HEK293 (cell line): Measurements from ENCODE around the gene PHKG2.

ENCODE experiments used
- AEBP2 ChIP-seq: fragments of 450-650 bp; formaldehyde crosslinking; IDR thresholded peaks from 2 replicates; pipeline ENCODE4 v1.5.1; 2016; ENCODE audit warnings: missing biosample characterization, missing genetic modification characterization, borderline replicate concordance
- BCL11A ChIP-seq: fragments of 450-650 bp; formaldehyde crosslinking; IDR thresholded peaks from 2 replicates; pipeline ENCODE4 v1.5.1; 2016; ENCODE audit warnings: low read depth, missing biosample characterization, missing genetic modification characterization
- BCL11B ChIP-seq: fragments of 450-650 bp; formaldehyde crosslinking; IDR thresholded peaks from 2 replicates; pipeline ENCODE4 v1.5.1; 2016; ENCODE audit warnings: low read depth, missing biosample characterization, missing genetic modification characterization
- GLI2 ChIP-seq: fragments of 450-650 bp; formaldehyde crosslinking; IDR thresholded peaks from 2 replicates; pipeline ENCODE4; 2017; ENCODE audit warnings: missing biosample characterization, missing genetic modification characterization, low read depth, borderline replicate concordance
- PRDM4 ChIP-seq: fragments of 450-650 bp; formaldehyde crosslinking; IDR thresholded peaks from 2 replicates; pipeline ENCODE4 v1.5.1; 2017; ENCODE audit warnings: missing biosample characterization, missing genetic modification characterization
- REPIN1 ChIP-seq: fragments of 450-650 bp; formaldehyde crosslinking; IDR thresholded peaks from 2 replicates; pipeline ENCODE4 v1.5.1; 2017; ENCODE audit warnings: missing biosample characterization, missing genetic modification characterization, low read depth
- SCRT1 ChIP-seq: fragments of 450-650 bp; formaldehyde crosslinking; IDR thresholded peaks from 2 replicates; pipeline ENCODE4 v1.5.1; 2016; ENCODE audit warnings: missing biosample characterization, missing genetic modification characterization, borderline replicate concordance
- SCRT2 ChIP-seq: fragments of 450-650 bp; formaldehyde crosslinking; IDR thresholded peaks from 2 replicates; pipeline ENCODE4 v1.5.1; 2016; ENCODE audit warnings: missing biosample characterization, missing genetic modification characterization
- SP7 ChIP-seq: fragments of 450-650 bp; formaldehyde crosslinking; IDR thresholded peaks from 2 replicates; pipeline ENCODE4 v1.5.1; 2016; ENCODE audit warnings: missing biosample characterization, missing genetic modification characterization
- ZBTB8A ChIP-seq: fragments of 450-650 bp; formaldehyde crosslinking; IDR thresholded peaks from 2 replicates; pipeline ENCODE4 v1.5.1; 2016; ENCODE audit warnings: missing biosample characterization, missing genetic modification characterization
- ZFP37 ChIP-seq: fragments of 450-650 bp; formaldehyde crosslinking; IDR thresholded peaks from 2 replicates; pipeline ENCODE4 v1.5.1; 2016; ENCODE audit warnings: missing biosample characterization, missing genetic modification characterization
- ZNF211 ChIP-seq: fragments of 450-650 bp; formaldehyde crosslinking; IDR thresholded peaks from 2 replicates; pipeline ENCODE4 v1.5.1; 2016; ENCODE audit warnings: low read depth, missing biosample characterization, missing genetic modification characterization
- ZNF24 ChIP-seq: fragments of 450-650 bp; formaldehyde crosslinking; IDR thresholded peaks from 2 replicates; pipeline ENCODE4 v1.5.1; 2016; ENCODE audit warnings: missing biosample characterization, missing genetic modification characterization
- ZNF324 ChIP-seq: fragments of 450-650 bp; formaldehyde crosslinking; IDR thresholded peaks from 2 replicates; pipeline ENCODE4 v1.5.1; 2016; ENCODE audit warnings: missing biosample characterization, missing genetic modification characterization
- ZNF37A ChIP-seq: fragments of 450-650 bp; IDR thresholded peaks from 2 replicates; pipeline ENCODE4 v1.5.1; 2018; ENCODE audit warnings: missing biosample characterization, missing genetic modification characterization
- ZNF416 ChIP-seq: fragments of 450-650 bp; formaldehyde crosslinking; IDR thresholded peaks from 2 replicates; pipeline ENCODE4 v1.5.1; 2016; ENCODE audit warnings: missing biosample characterization, missing genetic modification characterization
- ZNF423 ChIP-seq: fragments of 450-650 bp; formaldehyde crosslinking; IDR thresholded peaks from 2 replicates; pipeline ENCODE4 v1.5.1; 2016; ENCODE audit warnings: missing biosample characterization, missing genetic modification characterization
- ZNF473 ChIP-seq: fragments of 450-650 bp; formaldehyde crosslinking; IDR thresholded peaks from 2 replicates; pipeline ENCODE4 v1.5.1; 2017; ENCODE audit warnings: missing biosample characterization, missing genetic modification characterization
- ZNF518A ChIP-seq: fragments of 450-650 bp; formaldehyde crosslinking; conservative IDR thresholded peaks from 2 replicates; pipeline ENCODE4 v1.5.1; 2016; ENCODE audit warnings: low read depth, missing biosample characterization, missing genetic modification characterization
- ZNF530 ChIP-seq: fragments of 450-650 bp; formaldehyde crosslinking; IDR thresholded peaks from 2 replicates; pipeline ENCODE4 v1.5.1; 2016; ENCODE audit warnings: low read depth, missing biosample characterization, missing genetic modification characterization
- ZNF555 ChIP-seq: fragments of 450-650 bp; formaldehyde crosslinking; conservative IDR thresholded peaks from 2 replicates; pipeline ENCODE4 v1.5.1; 2017; ENCODE audit warnings: missing biosample characterization, mild to moderate bottlenecking, missing genetic modification characterization, inconsistent platforms
- ZNF560 ChIP-seq: fragments of 450-650 bp; formaldehyde crosslinking; IDR thresholded peaks from 2 replicates; pipeline ENCODE4 v1.5.1; 2017; ENCODE audit warnings: missing biosample characterization, missing genetic modification characterization, borderline replicate concordance
- ZNF561 ChIP-seq: fragments of 450-650 bp; IDR thresholded peaks from 2 replicates; pipeline ENCODE4 v1.5.1; 2018; ENCODE audit warnings: missing biosample characterization, missing genetic modification characterization, borderline replicate concordance
- ZNF596 ChIP-seq: fragments of 450-650 bp; IDR thresholded peaks from 2 replicates; pipeline ENCODE4 v1.5.0; 2018; ENCODE audit warnings: missing biosample characterization, mild to moderate bottlenecking, missing genetic modification characterization, moderate library complexity
- ZNF658 ChIP-seq: fragments of 450-650 bp; formaldehyde crosslinking; IDR thresholded peaks from 2 replicates; pipeline ENCODE4; 2016; ENCODE audit warnings: missing biosample characterization, missing genetic modification characterization
- ZNF768 ChIP-seq: fragments of 450-650 bp; formaldehyde crosslinking; IDR thresholded peaks from 2 replicates; pipeline ENCODE4 v1.5.1; 2018; ENCODE audit warnings: missing biosample characterization, mild to moderate bottlenecking, missing genetic modification characterization
- ZNF791 ChIP-seq: fragments of 450-650 bp; formaldehyde crosslinking; IDR thresholded peaks from 2 replicates; pipeline ENCODE4 v1.5.1; 2016; ENCODE audit warnings: missing biosample characterization, missing genetic modification characterization
- ZNF792 ChIP-seq: fragments of 450-650 bp; formaldehyde crosslinking; IDR thresholded peaks from 2 replicates; pipeline ENCODE4 v1.5.1; 2016; ENCODE audit warnings: missing biosample characterization, missing genetic modification characterization
- ZNF830 ChIP-seq: fragments of 450-650 bp; IDR thresholded peaks from 2 replicates; pipeline ENCODE4 v1.5.0; 2018; ENCODE audit warnings: missing biosample characterization, missing genetic modification characterization, low read depth, mild to moderate bottlenecking, moderate library complexity
- ZSCAN5A ChIP-seq: fragments of 450-650 bp; formaldehyde crosslinking; IDR thresholded peaks from 2 replicates; pipeline ENCODE4 v1.5.1; 2016; ENCODE audit warnings: missing biosample characterization, missing genetic modification characterization

The PHKG2 gene

GRCh38 chr16:30775392-30776188 is 27.4 kb downstream of the PHKG2 start (continued):
- TF ChIP-seq ZNF518A (tag by site-specific recombination): 0 out of 2 replicates have a peak, but pooled peaks have one; percentile 28
- TF ChIP-seq ZNF530 (tag by site-specific recombination): no peak
- no peak for TF ChIP-seq BCL11B (tag by site-specific recombination)
- no peak for TF ChIP-seq ZNF658 (tag by site-specific recombination)
- no peak for TF ChIP-seq ZNF768 (tag by site-specific recombination)
- peak; percentile 83 for TF ChIP-seq ZBTB8A (tag by site-specific recombination)
- TF ChIP-seq SCRT2 (tag by site-specific recombination): peak; percentile 36; the same call in 1 of the 2 replicates
- peak; percentile 56; the same call in 1 of the 2 replicates for TF ChIP-seq SP7
- TF ChIP-seq ZNF830 (tag by site-specific recombination): no peak
- TF ChIP-seq ZFP37 (tag by site-specific recombination): peak; percentile 91
- TF ChIP-seq ZNF324: peak; percentile 70
- TF ChIP-seq ZNF792: peak; percentile 84; the same call in 1 of the 2 replicates
- no peak for TF ChIP-seq ZNF423 (tag by site-specific recombination)
- no peak for TF ChIP-seq ZNF791 (tag by site-specific recombination)
- no peak for TF ChIP-seq ZNF555 (tag by site-specific recombination)
- TF ChIP-seq SCRT1: no peak
- peak; percentile 92 for TF ChIP-seq ZSCAN5A (tag by site-specific recombination)
- TF ChIP-seq ZNF37A (tag by site-specific recombination): no peak
- TF ChIP-seq ZNF24: no peak
- TF ChIP-seq ZNF211 (tag by site-specific recombination): no peak
- TF ChIP-seq ZNF416 (tag by site-specific recombination): no peak
- 0 out of 2 replicates have a peak, but pooled peaks have one; percentile 13 for TF ChIP-seq ZNF596 (tag by site-specific recombination)
- TF ChIP-seq REPIN1: no peak; the same call in 1 of the 2 replicates
- no peak for TF ChIP-seq PRDM4 (tag by site-specific recombination)
- no peak for TF ChIP-seq AEBP2 (tag by site-specific recombination)
- TF ChIP-seq BCL11A (tag by site-specific recombination): no peak; the same call in none of the 2 replicates
- TF ChIP-seq ZNF561 (tag by site-specific recombination): peak; percentile 73
- no peak for TF ChIP-seq ZNF560 (tag by site-specific recombination)
- no peak for TF ChIP-seq ZNF473 (tag by site-specific recombination)
- TF ChIP-seq GLI2 (tag by site-specific recombination): no peak
